Uterus (tissue), 4 donors: ENCODE data around the gene SYNPO. TPM values are rescaled to one million over a fixed set of nuclear protein-coding genes. Genes with fewer than 3 reads are reported as not detected.

Experiments
- DNase-seq, 2 donors: peaks; one replicate each; pipeline ENCODE4 v3.0.0-alpha.2; 2019 to 2020
- H3K27ac ChIP-seq, 2 donors: fragments of 200-600 bp; sonication (generic); 1 replicate in 1 of 2; 2 replicates in 1 of 2; pipeline ENCODE4 v1.5.1; 2016 to 2018
- H3K27me3 ChIP-seq, 2 donors: fragments of 200-600 bp; sonication (generic); one replicate each; pipeline ENCODE4 v1.5.1; 2018 to 2019; ENCODE audit warnings: control low read depth in 1 of 2
- H3K36me3 ChIP-seq, 2 donors: fragments of 200-600 bp; sonication (generic); one replicate each; pipeline ENCODE4 v1.5.1; 2019; ENCODE audit warnings: control low read depth in 1 of 2
- H3K4me1 ChIP-seq, 2 donors: fragments of 200-600 bp; sonication (generic); one replicate each; pipeline ENCODE4 v1.5.1; 2018 to 2019; ENCODE audit warnings: control low read depth in 1 of 2
- H3K4me3 ChIP-seq, 2 donors: fragments of 200-600 bp; sonication (generic); 1 replicate in 1 of 2; 2 replicates in 1 of 2; pipeline ENCODE4 v1.5.1; 2018 to 2019; ENCODE audit warnings: mild to moderate bottlenecking in 1 of 2
- H3K9me3 ChIP-seq, 2 donors: fragments of 200-600 bp; sonication (generic); one replicate each; pipeline ENCODE4 v1.5.1; 2019; ENCODE audit warnings: control low read depth in 1 of 2
- POLR2A ChIP-seq, 2 donors: fragments of 450-650 bp; IDR thresholded peaks; one replicate each; pipeline ENCODE4 v1.6.1; 2016; ENCODE audit warnings: antibody characterized with exemption in 2 of 2, mild to moderate bottlenecking in 1 of 2, moderate library complexity in 1 of 2
- intact Hi-C: fragments of 100-400 bp; cut with DNase I; formaldehyde crosslinking; loops from one replicate; pipeline ENCODE4 v1.15.1; 2023; ENCODE audit warnings: low total_unique reads
- total RNA-seq, 4 donors: library from RNA; depleted of rRNA in 3 of 4; stranded (reverse); fragments of >200 nt in 3 of 4; gene quantifications; one replicate each; pipeline versions ENCODE4 v1.1.0 to v1.2.4, GENCODE V29; 2014 to 2023
- TF ChIP-seq, protein P1 (sequence below), 4 experiments: fragments of 200-600 bp in 2 of 4; fragments of 450-650 bp in 2 of 4; sonication (generic) in 2 of 4; IDR thresholded peaks; one replicate each; pipeline ENCODE4 v1.5.1; 2016 to 2019; ENCODE audit warnings: antibody characterized with exemption in 4 of 4, mild to moderate bottlenecking in 2 of 4, moderate library complexity in 1 of 4
- donor health status: DM: yes; HTN: yes; CAD: no.

SYNPO gene
- total RNA-seq, 4 donors from 2014 or later, result 3.6 to 146 (median 10.6) TPM

DNA sequence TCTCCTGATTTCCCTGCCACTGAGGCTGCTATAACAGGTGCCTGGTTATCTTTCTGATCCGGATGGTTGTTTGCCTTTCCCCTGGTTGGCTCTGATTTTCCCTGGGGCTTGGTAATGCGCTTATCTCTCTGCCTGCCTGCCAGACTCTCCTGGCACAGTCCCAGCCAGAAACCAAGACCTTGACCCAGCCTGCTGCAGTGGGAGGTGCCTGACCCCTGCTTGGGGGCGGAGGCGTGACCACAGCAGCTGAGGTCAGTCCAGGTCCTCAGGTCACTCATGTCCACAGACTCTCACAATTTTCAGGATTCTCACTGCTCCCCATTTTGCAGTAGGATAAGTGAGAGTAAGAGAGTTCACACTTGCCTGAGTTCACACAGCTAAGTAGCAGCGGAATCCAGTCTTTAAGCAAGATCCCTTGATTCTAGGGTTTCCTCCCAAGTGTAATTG is 24.4 kb upstream of the SYNPO start:
- Histone ChIP-seq H3K4me3 (no peak overlapping the region), H3K27ac (peak overlapping the region; percentile 74 to 86), H3K36me3 (no peaks in the 10 kb centered on the region), H3K9me3 (no peaks in the 10 kb centered on the region), H3K4me1 (peaks cover 39 to 54% of the 10 kb centered on the region in 2 donors), H3K27me3 (no peaks in the 10 kb centered on the region)
- intact Hi-C loops, result no loop called here
- TF ChIP-seq, protein P1, sequence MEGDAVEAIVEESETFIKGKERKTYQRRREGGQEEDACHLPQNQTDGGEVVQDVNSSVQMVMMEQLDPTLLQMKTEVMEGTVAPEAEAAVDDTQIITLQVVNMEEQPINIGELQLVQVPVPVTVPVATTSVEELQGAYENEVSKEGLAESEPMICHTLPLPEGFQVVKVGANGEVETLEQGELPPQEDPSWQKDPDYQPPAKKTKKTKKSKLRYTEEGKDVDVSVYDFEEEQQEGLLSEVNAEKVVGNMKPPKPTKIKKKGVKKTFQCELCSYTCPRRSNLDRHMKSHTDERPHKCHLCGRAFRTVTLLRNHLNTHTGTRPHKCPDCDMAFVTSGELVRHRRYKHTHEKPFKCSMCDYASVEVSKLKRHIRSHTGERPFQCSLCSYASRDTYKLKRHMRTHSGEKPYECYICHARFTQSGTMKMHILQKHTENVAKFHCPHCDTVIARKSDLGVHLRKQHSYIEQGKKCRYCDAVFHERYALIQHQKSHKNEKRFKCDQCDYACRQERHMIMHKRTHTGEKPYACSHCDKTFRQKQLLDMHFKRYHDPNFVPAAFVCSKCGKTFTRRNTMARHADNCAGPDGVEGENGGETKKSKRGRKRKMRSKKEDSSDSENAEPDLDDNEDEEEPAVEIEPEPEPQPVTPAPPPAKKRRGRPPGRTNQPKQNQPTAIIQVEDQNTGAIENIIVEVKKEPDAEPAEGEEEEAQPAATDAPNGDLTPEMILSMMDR (IDR thresholded peaks at IDR 0.05), result no peak
- TF ChIP-seq POLR2A (IDR thresholded peaks at IDR 0.05), result no peak
- peak; percentile 59 to 70 for DNase-seq

DNA sequence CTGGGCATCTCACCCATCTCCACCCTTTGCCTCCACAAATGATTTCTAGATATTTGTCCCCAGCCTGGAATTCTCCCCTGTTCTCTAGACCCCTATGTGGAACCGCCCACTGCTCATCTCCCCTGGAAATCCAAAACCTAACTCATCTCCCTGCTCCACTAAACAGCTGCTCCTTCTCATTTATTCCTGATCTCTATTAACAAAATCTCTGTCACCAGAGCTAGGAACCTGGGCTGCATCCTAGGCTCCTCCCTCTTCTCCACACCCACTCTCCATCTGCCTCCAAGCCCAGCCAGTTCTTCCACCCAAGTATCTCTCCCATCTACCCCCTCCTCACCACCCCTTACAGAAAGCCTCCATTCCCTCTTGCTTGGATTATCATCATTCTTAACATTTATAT is 24.0 kb upstream of the SYNPO start:
- Histone ChIP-seq H3K27ac (peak overlapping the region; percentile 74 to 86), H3K36me3 (no peaks in the 10 kb centered on the region), H3K4me3 (no peak overlapping the region), H3K4me1 (peaks cover 39 to 54% of the 10 kb centered on the region in 2 donors), H3K27me3 (no peaks in the 10 kb centered on the region), H3K9me3 (no peaks in the 10 kb centered on the region)
- intact Hi-C loops, result no loop called here
- TF ChIP-seq, protein P1 (IDR thresholded peaks at IDR 0.05), result no peak
- TF ChIP-seq POLR2A (IDR thresholded peaks at IDR 0.05), result no peak
- no peak for DNase-seq

DNA sequence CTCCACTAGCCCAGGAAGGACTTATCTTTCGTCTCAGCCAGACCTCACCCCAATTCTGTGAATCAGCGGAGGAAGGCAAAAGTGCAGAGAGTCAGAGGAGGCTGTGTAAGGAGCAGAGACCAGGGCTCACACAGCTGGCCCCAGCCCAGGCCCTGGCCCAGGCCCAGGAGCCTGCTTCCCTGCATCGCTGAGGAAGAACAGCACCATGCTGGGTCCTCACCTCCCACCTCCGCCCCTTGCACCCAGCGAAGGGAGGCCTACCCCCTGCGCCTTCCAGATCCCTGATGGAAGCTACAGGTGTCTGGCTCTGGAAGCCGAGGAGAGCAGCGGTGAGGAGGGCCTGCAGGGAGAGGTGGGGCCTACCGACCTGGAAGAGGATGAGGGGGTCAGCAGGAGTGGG is 22.3 kb upstream of the SYNPO start:
- no peaks in the 10 kb centered on the region for H3K9me3 ChIP-seq
- no peaks in the 10 kb centered on the region for H3K36me3 ChIP-seq
- H3K27ac ChIP-seq, result peak overlapping the region; percentile 80 to 83
- no peaks in the 10 kb centered on the region for H3K27me3 ChIP-seq
- no peak overlapping the region for H3K4me3 ChIP-seq
- peak in 1 of 2 donors; percentile 61 for DNase-seq
- H3K4me1 ChIP-seq, result peaks cover 35 to 48% of the 10 kb centered on the region in 2 donors
- no peak for TF ChIP-seq POLR2A (IDR thresholded peaks at IDR 0.05)
- TF ChIP-seq, protein P1 (IDR thresholded peaks at IDR 0.05), result no peak
- intact Hi-C loops, result no loop called here

DNA sequence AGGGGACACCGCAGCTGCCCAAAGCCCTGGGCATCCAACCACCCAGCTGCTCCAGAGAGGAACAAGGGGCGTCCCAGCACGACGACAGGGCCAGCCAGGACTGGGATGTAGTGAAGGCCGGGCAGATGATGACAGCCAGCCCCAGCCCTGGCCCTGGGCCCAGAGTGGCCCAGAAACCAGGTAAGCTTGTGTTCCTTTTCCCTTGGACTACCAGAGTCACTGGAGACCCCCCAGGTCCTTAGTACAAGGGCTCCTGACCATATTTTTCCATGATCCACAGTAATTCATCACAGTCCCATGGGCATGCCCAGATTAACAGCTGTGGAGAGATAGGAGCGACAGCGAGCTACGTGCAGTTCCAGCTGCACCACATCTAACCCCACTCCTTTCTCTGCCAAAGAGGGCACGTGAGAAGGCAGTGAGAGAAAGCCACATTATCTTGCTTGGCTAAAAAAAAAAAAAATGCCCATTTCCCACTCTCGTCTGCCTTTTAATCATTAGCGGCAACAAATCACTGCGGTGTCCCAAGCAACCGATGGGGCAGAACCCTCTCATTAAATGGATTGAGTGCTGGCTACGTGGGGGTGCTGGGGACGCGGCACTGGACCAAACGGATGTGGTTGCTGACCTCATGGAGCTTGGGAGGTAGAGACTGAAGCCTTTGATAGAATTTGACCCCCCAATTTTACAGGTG is 21.7 kb upstream of the SYNPO start:
- H3K36me3 ChIP-seq, result no peaks in the 10 kb centered on the region
- TF ChIP-seq POLR2A (IDR thresholded peaks at IDR 0.05), result no peak
- TF ChIP-seq, protein P1 (IDR thresholded peaks at IDR 0.05), result no peak
- intact Hi-C loops, result no loop called here
- H3K4me3 ChIP-seq, result no peak overlapping the region
- DNase-seq, result peak in 1 of 2 donors; percentile 54
- no peaks in the 10 kb centered on the region for H3K27me3 ChIP-seq
- H3K27ac ChIP-seq, result peak overlapping the region; percentile 80 to 83
- no peaks in the 10 kb centered on the region for H3K9me3 ChIP-seq
- H3K4me1 ChIP-seq, result peaks cover 31 to 44% of the 10 kb centered on the region in 2 donors

DNA sequence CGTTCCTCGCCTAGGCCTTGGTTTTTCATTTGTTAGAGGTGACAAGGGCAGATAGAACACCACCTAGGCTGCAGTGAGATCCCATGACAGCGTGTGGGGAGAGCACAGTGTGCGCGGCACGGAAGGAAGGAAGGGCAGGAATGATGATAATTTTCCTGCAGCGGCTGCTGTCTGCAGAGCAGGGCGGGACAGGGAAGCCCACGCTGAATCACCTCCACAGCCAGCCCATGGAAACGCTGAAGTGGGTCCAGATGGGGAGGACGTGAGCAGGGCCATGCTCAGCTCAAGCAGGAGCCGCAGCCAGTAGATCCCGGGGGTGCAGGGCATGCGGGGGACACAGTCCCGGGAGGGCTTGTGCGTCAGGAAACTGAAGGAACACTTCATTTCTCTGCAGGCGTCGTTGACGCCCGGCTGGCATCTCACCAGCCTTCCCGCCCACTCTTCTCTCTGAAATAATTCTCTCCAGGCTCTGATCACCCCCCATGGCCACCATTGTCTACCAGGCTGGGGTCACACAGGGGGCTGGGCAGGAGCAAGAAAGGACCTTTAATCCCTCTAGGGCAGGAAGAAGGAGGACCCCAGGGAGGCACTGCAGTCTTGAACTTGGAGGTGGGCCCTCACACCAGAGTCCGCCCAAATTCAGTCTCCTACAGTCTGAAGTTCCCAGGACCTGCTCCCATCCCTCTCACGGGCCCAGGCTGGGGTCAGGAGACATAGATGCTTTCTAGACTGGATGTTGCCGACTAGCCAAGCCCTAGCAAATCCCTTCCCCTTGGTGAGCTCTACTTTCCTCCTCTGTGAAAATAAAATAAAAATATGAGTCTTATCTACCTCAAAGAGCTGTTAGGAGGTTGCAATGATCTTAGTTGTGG is 20.9 kb upstream of the SYNPO start:
- peak overlapping the region; percentile 80 to 83 for H3K27ac ChIP-seq
- DNase-seq, result peak; percentile 74 to 78
- TF ChIP-seq POLR2A (IDR thresholded peaks at IDR 0.05), result no peak
- TF ChIP-seq, protein P1 (IDR thresholded peaks at IDR 0.05), result peak in 1 of 4 experiments; percentile 9
- H3K9me3 ChIP-seq, result no peaks in the 10 kb centered on the region
- no peak overlapping the region for H3K4me3 ChIP-seq
- no peaks in the 10 kb centered on the region for H3K27me3 ChIP-seq
- no peaks in the 10 kb centered on the region for H3K36me3 ChIP-seq
- peaks cover 24 to 36% of the 10 kb centered on the region in 2 donors for H3K4me1 ChIP-seq
- intact Hi-C loops, result no loop called here
